Neural progenitor cell (in vitro differentiated cells): ENCODE measurements around the gene AFF3. TPM values are rescaled to one million over a fixed set of nuclear protein-coding genes. Genes with fewer than 3 reads are reported as not detected.

Experiments
- DNase-seq: peaks from one replicate; pipeline ENCODE4 v3.0.0-alpha.2; 2016; ENCODE audit warnings: low spot score
- H2AFZ ChIP-seq: fragments of 200-600 bp; sonication (generic); replicated peaks from 2 replicates; pipeline ENCODE4 v1.6.1; 2016; ENCODE audit warnings: antibody characterized with exemption
- H3F3A ChIP-seq: fragments of 200-600 bp; sonication (generic); 2 replicates; pipeline ENCODE4 v1.6.1; 2016; ENCODE audit warnings: antibody characterized with exemption, low read depth
- H3K27ac ChIP-seq: fragments of 200-600 bp; sonication (generic); 2 replicates; pipeline ENCODE4 v1.5.1; 2016; ENCODE audit warnings: mild to moderate bottlenecking
- H3K27me3 ChIP-seq: fragments of 200-600 bp; sonication (generic); 2 replicates; pipeline ENCODE4 v1.6.1; 2016; ENCODE audit warnings: mild to moderate bottlenecking, moderate library complexity
- H3K36me3 ChIP-seq: fragments of 200-600 bp; sonication (generic); 2 replicates; pipeline ENCODE4 v1.5.1; 2016
- H3K4me1 ChIP-seq: fragments of 200-600 bp; sonication (generic); 2 replicates; pipeline ENCODE4 v1.6.1; 2016; ENCODE audit warnings: mixed run types
- H3K4me2 ChIP-seq: fragments of 200-600 bp; sonication (generic); 2 replicates; pipeline ENCODE4 v1.6.1; 2016
- H3K4me3 ChIP-seq: fragments of 200-600 bp; sonication (generic); 2 replicates; pipeline ENCODE4 v1.5.1; 2016
- H3K79me2 ChIP-seq: fragments of 200-600 bp; sonication (generic); 2 replicates; pipeline ENCODE4 v1.6.1; 2016; ENCODE audit warnings: low read depth
- H3K9ac ChIP-seq: fragments of 200-600 bp; sonication (generic); 2 replicates; pipeline ENCODE4 v1.6.1; 2016
- H3K9me3 ChIP-seq: fragments of 200-600 bp; sonication (generic); 2 replicates; pipeline ENCODE4 v1.5.1; 2016; ENCODE audit warnings: low read depth
- H4K20me1 ChIP-seq: fragments of 200-600 bp; sonication (generic); 2 replicates; pipeline ENCODE4 v1.6.1; 2016; ENCODE audit warnings: low read depth
- H3K27ac Mint-ChIP-seq: 3 replicates; pipeline ENCODE4 v1.8.0; 2021; ENCODE audit warnings: mixed read lengths
- H3K27me3 Mint-ChIP-seq: 2 replicates; pipeline ENCODE4 v1.8.0; 2022; ENCODE audit warnings: low read depth, mild to moderate bottlenecking, inconsistent platforms, moderate library complexity, mixed read lengths; ENCODE audit not compliant: insufficient read depth
- H3K36me3 Mint-ChIP-seq: 3 replicates; pipeline ENCODE4 v1.8.0; 2021; ENCODE audit warnings: mixed read lengths
- H3K4me1 Mint-ChIP-seq: 3 replicates; pipeline ENCODE4 v1.8.0; 2021; ENCODE audit warnings: mixed read lengths
- H3K4me3 Mint-ChIP-seq: 3 replicates; pipeline ENCODE4 v1.8.0; 2021; ENCODE audit warnings: mild to moderate bottlenecking, moderate library complexity, mixed read lengths
- H3K9me3 Mint-ChIP-seq: 3 replicates; pipeline ENCODE4 v1.8.0; 2020; ENCODE audit warnings: mixed read lengths
- EZH2 ChIP-seq: fragments of 200-600 bp; sonication (generic); IDR thresholded peaks from 2 replicates; pipeline ENCODE4 v1.6.1; 2017; ENCODE audit warnings: antibody characterized with exemption, mild to moderate bottlenecking, moderate library complexity
- EZH2phosphoT487 ChIP-seq: fragments of 200-600 bp; sonication (generic); IDR thresholded peaks from 2 replicates; pipeline ENCODE4 v1.6.1; 2017; ENCODE audit warnings: antibody characterized with exemption
- total RNA-seq: library from RNA; depleted of rRNA; stranded (reverse); fragments of >200 nt; gene quantifications from 2 replicates; pipeline ENCODE4 v1.2.3, GENCODE V29; 2015; ENCODE audit warnings: low replicate concordance
- TF ChIP-seq, protein P1 (sequence below): fragments of 200-600 bp; sonication (generic); IDR thresholded peaks from 2 replicates; pipeline ENCODE4 v1.5.1; 2017; ENCODE audit warnings: antibody characterized with exemption, mild to moderate bottlenecking

Gene AFF3
- total RNA-seq, 1 donor from 2014 or later = 0.26 TPM

DNA sequence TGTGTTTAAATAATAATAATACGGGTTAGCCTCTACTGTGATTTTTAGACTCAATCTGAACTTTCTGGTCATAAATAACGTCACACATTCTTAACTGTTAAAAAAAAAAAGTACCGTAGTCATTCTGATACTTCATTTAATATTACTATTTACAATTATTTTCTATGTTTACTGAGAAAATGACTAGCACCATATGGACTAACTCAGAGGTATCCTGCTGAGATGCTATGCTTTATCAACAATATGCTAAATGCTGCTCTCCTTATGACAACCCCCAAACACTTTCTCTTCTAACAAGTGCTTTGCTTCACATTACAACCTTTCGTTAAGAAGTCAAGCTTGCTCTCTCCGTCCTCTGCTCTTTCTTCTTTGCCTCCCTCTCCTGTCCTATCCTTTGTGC lies 182.1 kb downstream of the AFF3 start:
- Mint-ChIP-seq H3K27me3 (no peaks in the 10 kb centered on the region), H3K4me3 (no peak overlapping the region), H3K27ac (no peak overlapping the region), H3K9me3 (no peaks in the 10 kb centered on the region), H3K4me1 (peaks cover 25% of the 10 kb centered on the region), H3K36me3 (peaks cover 2% of the 10 kb centered on the region)
- no peak for DNase-seq
- no peaks in the 10 kb centered on the region for H3F3A ChIP-seq
- TF ChIP-seq, protein P1, sequence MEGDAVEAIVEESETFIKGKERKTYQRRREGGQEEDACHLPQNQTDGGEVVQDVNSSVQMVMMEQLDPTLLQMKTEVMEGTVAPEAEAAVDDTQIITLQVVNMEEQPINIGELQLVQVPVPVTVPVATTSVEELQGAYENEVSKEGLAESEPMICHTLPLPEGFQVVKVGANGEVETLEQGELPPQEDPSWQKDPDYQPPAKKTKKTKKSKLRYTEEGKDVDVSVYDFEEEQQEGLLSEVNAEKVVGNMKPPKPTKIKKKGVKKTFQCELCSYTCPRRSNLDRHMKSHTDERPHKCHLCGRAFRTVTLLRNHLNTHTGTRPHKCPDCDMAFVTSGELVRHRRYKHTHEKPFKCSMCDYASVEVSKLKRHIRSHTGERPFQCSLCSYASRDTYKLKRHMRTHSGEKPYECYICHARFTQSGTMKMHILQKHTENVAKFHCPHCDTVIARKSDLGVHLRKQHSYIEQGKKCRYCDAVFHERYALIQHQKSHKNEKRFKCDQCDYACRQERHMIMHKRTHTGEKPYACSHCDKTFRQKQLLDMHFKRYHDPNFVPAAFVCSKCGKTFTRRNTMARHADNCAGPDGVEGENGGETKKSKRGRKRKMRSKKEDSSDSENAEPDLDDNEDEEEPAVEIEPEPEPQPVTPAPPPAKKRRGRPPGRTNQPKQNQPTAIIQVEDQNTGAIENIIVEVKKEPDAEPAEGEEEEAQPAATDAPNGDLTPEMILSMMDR = no peak
- TF ChIP-seq EZH2phosphoT487 (no peak), EZH2 (no peak)
- no peak overlapping the region for H3K4me3 ChIP-seq
- H3K27ac ChIP-seq = no peak overlapping the region
- H3K4me1 ChIP-seq = peaks cover 13% of the 10 kb centered on the region
- H2AFZ ChIP-seq = peak overlapping the region; percentile 32
- H3K4me2 ChIP-seq = no peak overlapping the region
- H3K9me3 ChIP-seq = no peaks in the 10 kb centered on the region
- H3K36me3 ChIP-seq = no peaks in the 10 kb centered on the region
- H3K9ac ChIP-seq = no peak overlapping the region
- H4K20me1 ChIP-seq = no peaks in the 10 kb centered on the region
- no peaks in the 10 kb centered on the region for H3K79me2 ChIP-seq
- no peaks in the 10 kb centered on the region for H3K27me3 ChIP-seq

DNA sequence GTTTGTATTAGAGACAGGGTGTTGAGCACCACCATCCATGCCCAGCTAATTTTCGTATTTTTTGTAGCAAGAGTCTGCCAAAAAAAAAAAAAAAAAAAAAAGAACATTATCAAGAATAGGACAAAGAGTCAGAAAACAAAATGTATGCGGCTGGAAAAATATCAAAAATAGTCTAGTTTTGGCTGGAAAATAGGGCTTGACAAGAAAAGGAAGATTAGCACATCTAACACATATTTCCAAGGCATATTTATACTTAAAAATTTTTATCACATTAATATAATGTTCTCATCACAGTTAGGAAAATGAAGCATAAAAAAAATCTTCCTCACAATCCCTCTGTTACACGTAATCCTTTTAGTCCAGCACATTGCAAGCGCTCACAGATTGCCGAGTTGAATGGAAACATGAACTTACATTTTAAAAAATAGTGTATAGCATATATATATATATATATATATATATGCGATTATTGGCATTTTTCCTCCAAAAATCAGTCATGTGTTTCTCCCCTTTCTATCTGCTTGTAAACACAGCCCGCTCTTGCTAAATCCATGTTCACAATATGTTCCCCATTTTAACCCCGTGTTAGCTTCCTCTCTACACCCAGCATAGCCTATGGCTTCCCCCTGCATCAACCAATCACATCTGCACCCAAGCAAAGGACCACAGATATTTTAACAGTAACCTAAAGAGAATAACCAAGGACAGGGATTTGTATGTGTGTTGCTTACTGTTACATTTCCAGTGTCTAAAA lies 183.0 kb downstream of the AFF3 start:
- H3K27ac Mint-ChIP-seq = no peak overlapping the region

DNA sequence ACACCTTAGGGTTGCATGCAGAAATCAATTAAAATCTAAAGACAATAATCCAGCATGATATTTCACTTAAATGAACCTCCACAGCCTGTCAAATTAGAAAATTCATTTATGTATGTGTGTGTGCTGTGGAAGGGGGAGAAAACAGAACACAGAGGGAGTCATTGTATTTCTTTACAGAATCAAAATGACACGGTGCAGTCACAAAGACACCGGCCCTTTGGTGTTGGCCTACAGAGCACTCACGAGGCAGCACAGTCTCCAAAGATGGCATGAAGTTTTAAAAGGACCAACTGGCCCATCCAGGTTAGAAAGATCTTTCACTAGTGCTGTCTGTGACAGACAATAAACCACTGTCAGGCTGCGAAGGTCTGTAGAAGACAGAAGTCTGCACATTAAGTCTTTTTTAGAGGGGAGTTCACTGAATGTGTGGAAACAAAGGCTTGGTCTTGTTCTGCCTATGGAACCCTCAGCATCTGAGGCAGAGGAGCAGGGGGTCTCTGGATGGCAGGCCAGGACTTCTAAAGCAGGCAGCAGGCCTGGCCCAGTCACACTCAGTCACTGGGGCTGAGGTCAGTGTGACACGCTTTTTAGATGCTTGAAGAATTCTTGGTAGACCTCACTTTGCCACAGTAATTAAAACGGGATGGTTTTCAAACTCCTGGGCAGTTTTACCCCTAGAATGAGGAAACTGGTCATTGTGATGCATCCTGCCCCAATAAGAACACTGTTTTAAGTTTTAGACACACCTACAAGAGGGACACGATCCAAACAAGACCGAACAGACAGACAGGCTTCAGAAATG lies 184.9 kb downstream of the AFF3 start:
- Histone ChIP-seq H3K9me3 (no peaks in the 10 kb centered on the region), H3K79me2 (no peaks in the 10 kb centered on the region), H3K27me3 (no peaks in the 10 kb centered on the region), H3K36me3 (no peaks in the 10 kb centered on the region), H4K20me1 (no peaks in the 10 kb centered on the region), H3K4me1 (peaks cover 13% of the 10 kb centered on the region), H3K27ac (no peak overlapping the region), H2AFZ (peak overlapping the region; percentile 78), H3K4me2 (no peak overlapping the region), H3K9ac (no peak overlapping the region), H3F3A (no peaks in the 10 kb centered on the region), H3K4me3 (no peak overlapping the region)
- TF ChIP-seq, protein P1 = no peak
- TF ChIP-seq EZH2phosphoT487 = no peak
- H3K9me3 Mint-ChIP-seq = no peaks in the 10 kb centered on the region
- no peaks in the 10 kb centered on the region for H3K27me3 Mint-ChIP-seq
- DNase-seq = no peak
- peaks cover 25% of the 10 kb centered on the region for H3K4me1 Mint-ChIP-seq
- H3K27ac Mint-ChIP-seq = no peak overlapping the region
- peaks cover 2% of the 10 kb centered on the region for H3K36me3 Mint-ChIP-seq
- H3K4me3 Mint-ChIP-seq = no peak overlapping the region

More for the DNA sequence above, 183.0 kb downstream of the AFF3 start:
- H3K27me3 Mint-ChIP-seq = no peaks in the 10 kb centered on the region
- Histone ChIP-seq H3K27ac (no peak overlapping the region), H3K9ac (no peak overlapping the region), H3K9me3 (no peaks in the 10 kb centered on the region), H4K20me1 (no peaks in the 10 kb centered on the region), H3K36me3 (no peaks in the 10 kb centered on the region), H3K4me3 (no peak overlapping the region), H3K27me3 (no peaks in the 10 kb centered on the region), H3K4me1 (peaks cover 13% of the 10 kb centered on the region), H2AFZ (no peak overlapping the region), H3K79me2 (no peaks in the 10 kb centered on the region), H3K4me2 (no peak overlapping the region), H3F3A (no peaks in the 10 kb centered on the region)
- no peak overlapping the region for H3K4me3 Mint-ChIP-seq
- peaks cover 25% of the 10 kb centered on the region for H3K4me1 Mint-ChIP-seq
- no peak for DNase-seq
- TF ChIP-seq EZH2 = no peak
- H3K36me3 Mint-ChIP-seq = peaks cover 2% of the 10 kb centered on the region
- H3K9me3 Mint-ChIP-seq = no peaks in the 10 kb centered on the region
